Heart left ventricle (tissue), 13 donors: ENCODE measurements around the gene B3GNT2.

ENCODE experiments used
- CTCF ChIP-seq, 12 donors: fragments of 200-600 bp; sonication (generic) in 4 of 12; IDR thresholded peaks; one replicate each; pipeline versions ENCODE4 v1.5.0 to v1.8.0; 2018 to 2022; ENCODE audit warnings: antibody characterized with exemption in 12 of 12, mild to moderate bottlenecking in 5 of 12
- POLR2A ChIP-seq, 2 donors: fragments of 450-650 bp; IDR thresholded peaks; one replicate each; pipeline ENCODE4 v1.6.1; 2017; ENCODE audit warnings: antibody characterized with exemption in 2 of 2, mild to moderate bottlenecking in 2 of 2, moderate library complexity in 2 of 2
- donor health status: ischemic (EF 13 %, LVEDD 7.1; RV severe dilation, severe dysfunction).
- donor health status: DM: no; HTN: yes; CAD: no.
- donor health status: DM: no; HTN: no; CAD: no.
- donor health status: ischemic (EF 25% LVEDD 6.9; RV normal size, moderate dysfunction).
- donor health status: ischemic (EF 25% LVEDD 5.7; RV mildly dilated, moderate dysfunction).
- donor health status: ischemic (EF 35%, LVEDD 5.7; RV mildly dilated, moderate dysfunction).
- donor health status: nonischemic (EF 11% LVEDD 7.7; RV severe dilation, severe dysfunction).
- donor health status: DM: yes; HTN: yes; CAD: no.
- donor health status: PGD.
- donor health status: ischemic (EF 29% LVEDD 5.4; RV normal size, mild dysfunction).
- donor health status: nonischemic (EF 23%, LVEDD 6.1; RV moderate dilation, normal function).

DNA sequence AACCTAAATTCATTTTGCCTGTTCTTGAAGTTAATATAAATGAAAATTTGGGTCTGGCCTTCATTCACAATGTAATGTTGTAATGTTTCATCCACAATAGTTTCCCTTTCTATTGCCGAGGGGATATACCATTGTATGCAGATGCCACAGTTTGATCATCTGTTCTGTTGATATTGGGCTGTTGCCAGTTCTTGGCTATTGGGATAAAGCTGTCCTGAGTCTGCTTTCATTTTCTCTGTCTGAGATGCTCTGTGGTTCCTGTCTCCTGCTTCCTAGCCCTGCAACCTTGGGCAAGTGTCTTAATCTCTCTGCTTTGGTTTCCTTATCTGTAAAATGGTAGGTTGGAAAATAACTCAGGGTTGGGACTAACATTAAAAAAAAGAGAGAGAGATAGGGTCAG is 25.2 kb downstream of the B3GNT2 start:
- TF ChIP-seq CTCF (IDR thresholded peaks at IDR 0.05) (no peak), POLR2A (IDR thresholded peaks at IDR 0.05) (no peak)
